GM18909 (cell line): ENCODE data around the gene PNPLA2.

Experiments used
- ATAC-seq: cut with Tn5 transposase; IDR thresholded peaks from one replicate; pipeline ENCODE4 v1.9.1; 2021; ENCODE audit warnings: mild to moderate bottlenecking; ENCODE audit not compliant: unreplicated experiment, poor library complexity

Gene PNPLA2

GRCh38 chr11:796565-797295 is 22.0 kb upstream of the PNPLA2 start:
- no peak for ATAC-seq

- peak; percentile 38 for ATAC-seq
Observed at GRCh38 chr11:797296-798092, 21.2 kb upstream of the PNPLA2 start.

- peak; percentile 60 for ATAC-seq
Observed at GRCh38 chr11:798093-798713, 20.5 kb upstream of the PNPLA2 start, which contains the start of gene SLC25A22. TSS of gene SLC25A22 (minus strand) at chr11:798281. CDS start at chr11:795006, 3,275 bp downstream.

GRCh38 chr11:799641-800316 is 18.9 kb upstream of the PNPLA2 start:
- no peak for ATAC-seq

- no peak for ATAC-seq
Observed at GRCh38 chr11:800473-800872, 18.2 kb upstream of the PNPLA2 start.

GRCh38 chr11:801097-801780 is 17.5 kb upstream of the PNPLA2 start:
- no peak for ATAC-seq

GRCh38 chr11:802018-802617 is 16.6 kb upstream of the PNPLA2 start:
- ATAC-seq, result no peak

- no peak for ATAC-seq
Observed at GRCh38 chr11:802693-803466, 15.8 kb upstream of the PNPLA2 start.

GRCh38 chr11:803467-803742 is 15.3 kb upstream of the PNPLA2 start:
- ATAC-seq, result no peak

- no peak for ATAC-seq
Observed at GRCh38 chr11:803770-804598, 14.7 kb upstream of the PNPLA2 start.

GRCh38 chr11:804599-804964 is 14.1 kb upstream of the PNPLA2 start:
- no peak for ATAC-seq

GRCh38 chr11:808427-809286 is 10.1 kb upstream of the PNPLA2 start:
- ATAC-seq, result no peak

- peak; percentile 73 for ATAC-seq
Observed at GRCh38 chr11:809287-810039, 9.3 kb upstream of the PNPLA2 start, which contains the start of gene RPLP2. TSS of gene RPLP2 (plus strand) at chr11:809967. CDS start at chr11:810235, 268 bp downstream.

- ATAC-seq, result no peak
Observed at GRCh38 chr11:810040-810567, 8.6 kb upstream of the PNPLA2 start.

GRCh38 chr11:811446-812245 is 7.1 kb upstream of the PNPLA2 start:
- ATAC-seq, result no peak

- no peak for ATAC-seq
Observed at GRCh38 chr11:812390-812789, 6.3 kb upstream of the PNPLA2 start.
